OCI-LY7 (cell line): ENCODE results near the gene ZBTB8OS.

ENCODE experiments used
- EZH2phosphoT487 ChIP-seq: fragments of 200-600 bp; sonication (generic); IDR thresholded peaks from 2 replicates; pipeline ENCODE4 v1.6.1; 2018; ENCODE audit warnings: low read depth, borderline replicate concordance, mild to moderate bottlenecking, mixed run types, antibody characterized with exemption, low read length, moderate library complexity, mixed read lengths
- TF ChIP-seq, protein P1 (sequence below): fragments of 200-600 bp; sonication (generic); conservative IDR thresholded peaks from 2 replicates; pipeline ENCODE4 v1.5.1; 2014; ENCODE audit warnings: mild to moderate bottlenecking, antibody characterized with exemption, low read length, moderate library complexity, mixed read lengths

DNA sequence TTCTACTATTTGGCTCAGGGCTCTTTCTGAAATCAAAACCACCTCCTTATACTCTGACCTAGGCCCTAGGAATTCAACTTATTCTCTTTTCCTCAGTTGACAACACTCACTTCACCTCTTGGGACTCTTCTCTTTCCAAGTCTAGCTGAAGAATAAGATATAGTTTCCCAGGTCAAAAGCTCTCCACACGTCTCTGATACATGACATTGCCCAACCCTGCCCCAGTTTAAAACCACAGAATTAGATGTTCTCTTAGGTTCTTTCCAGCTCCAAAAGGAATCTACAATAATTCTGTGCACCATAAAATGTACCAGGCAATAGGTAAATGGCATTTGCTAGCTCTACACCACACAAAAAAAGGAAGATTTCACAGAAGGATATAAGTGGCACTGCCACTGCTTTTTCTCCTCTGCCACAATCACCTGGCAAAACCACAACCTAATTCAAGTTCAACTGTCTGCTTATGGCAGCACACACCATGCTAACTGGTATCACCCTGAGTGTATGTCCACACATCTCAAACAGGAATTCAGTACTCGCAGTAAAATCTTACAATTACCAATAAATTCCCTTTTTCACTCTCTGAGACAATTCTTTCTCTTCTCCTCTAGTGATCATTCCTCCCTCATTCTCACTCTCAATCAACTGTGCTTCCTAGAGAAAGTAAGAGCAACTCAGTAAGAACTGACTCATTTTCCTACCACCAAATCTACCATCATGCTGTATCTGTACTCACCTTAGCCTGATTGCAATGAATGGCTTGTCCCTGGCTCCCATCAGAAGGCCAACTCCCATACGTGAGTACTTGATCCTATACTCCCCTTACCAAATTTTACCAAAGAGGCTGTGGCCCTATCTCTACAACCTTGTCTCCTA is 27.3 kb downstream of the ZBTB8OS start:
- TF ChIP-seq, protein P1, sequence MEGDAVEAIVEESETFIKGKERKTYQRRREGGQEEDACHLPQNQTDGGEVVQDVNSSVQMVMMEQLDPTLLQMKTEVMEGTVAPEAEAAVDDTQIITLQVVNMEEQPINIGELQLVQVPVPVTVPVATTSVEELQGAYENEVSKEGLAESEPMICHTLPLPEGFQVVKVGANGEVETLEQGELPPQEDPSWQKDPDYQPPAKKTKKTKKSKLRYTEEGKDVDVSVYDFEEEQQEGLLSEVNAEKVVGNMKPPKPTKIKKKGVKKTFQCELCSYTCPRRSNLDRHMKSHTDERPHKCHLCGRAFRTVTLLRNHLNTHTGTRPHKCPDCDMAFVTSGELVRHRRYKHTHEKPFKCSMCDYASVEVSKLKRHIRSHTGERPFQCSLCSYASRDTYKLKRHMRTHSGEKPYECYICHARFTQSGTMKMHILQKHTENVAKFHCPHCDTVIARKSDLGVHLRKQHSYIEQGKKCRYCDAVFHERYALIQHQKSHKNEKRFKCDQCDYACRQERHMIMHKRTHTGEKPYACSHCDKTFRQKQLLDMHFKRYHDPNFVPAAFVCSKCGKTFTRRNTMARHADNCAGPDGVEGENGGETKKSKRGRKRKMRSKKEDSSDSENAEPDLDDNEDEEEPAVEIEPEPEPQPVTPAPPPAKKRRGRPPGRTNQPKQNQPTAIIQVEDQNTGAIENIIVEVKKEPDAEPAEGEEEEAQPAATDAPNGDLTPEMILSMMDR = no peak
- no peak for TF ChIP-seq EZH2phosphoT487
